NCI-H82 treated with DMSO at 0.1 percent for 48 hours (cell line): ENCODE results near the gene EMD.

Source experiments
- DNase-seq: peaks from one replicate; lab custom pipeline; 2025; ENCODE audit not compliant: unreplicated experiment; lab: John Stamatoyannopoulos, UW

Gene EMD

DNA sequence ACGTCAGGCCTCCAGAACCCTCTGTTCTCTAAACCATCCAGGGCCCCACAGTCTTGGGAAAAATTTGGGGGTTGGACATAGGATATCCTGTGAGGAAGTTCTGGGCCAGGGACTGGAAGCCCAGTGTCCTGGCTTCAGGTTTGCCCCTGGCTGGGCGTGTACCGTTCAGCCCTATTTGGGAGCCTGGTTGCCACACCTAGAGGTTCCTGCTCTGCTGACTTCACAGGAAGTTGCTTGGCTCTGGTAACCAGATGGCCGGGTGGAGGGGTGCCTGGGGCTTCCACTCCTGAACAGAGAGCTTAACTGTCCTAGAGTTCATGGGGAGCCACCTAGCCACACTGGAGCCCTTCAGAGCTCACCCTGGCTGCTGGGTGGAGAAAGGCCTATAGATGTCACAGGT lies 33.4 kb downstream of the EMD start:
- DNase-seq, result no peak

DNA sequence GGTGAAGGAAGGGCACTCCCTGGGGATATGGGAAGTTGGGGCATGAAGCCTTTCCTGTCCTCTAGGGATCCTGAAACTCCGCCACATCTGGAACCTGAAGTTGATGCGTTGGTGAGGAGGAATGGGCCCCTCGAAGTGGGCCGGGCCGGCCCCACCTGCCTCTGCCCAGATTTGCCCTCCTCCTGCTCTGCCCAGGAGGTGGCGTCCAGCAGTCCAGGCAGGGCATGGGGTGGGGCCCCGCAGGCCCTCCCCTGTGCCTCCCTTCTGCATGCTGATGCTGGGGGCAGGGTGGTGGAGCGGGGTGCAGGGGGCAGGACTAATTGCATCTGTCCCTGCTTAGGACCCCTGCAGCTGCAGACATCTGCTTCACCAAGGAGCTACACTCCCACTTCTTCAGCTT lies 34.0 kb downstream of the EMD start:
- DNase-seq, result no peak

- DNase-seq, result no peak
These were observed 38.1 kb downstream of the EMD start for GRCh38 chrX:154417157-154417556.

DNA sequence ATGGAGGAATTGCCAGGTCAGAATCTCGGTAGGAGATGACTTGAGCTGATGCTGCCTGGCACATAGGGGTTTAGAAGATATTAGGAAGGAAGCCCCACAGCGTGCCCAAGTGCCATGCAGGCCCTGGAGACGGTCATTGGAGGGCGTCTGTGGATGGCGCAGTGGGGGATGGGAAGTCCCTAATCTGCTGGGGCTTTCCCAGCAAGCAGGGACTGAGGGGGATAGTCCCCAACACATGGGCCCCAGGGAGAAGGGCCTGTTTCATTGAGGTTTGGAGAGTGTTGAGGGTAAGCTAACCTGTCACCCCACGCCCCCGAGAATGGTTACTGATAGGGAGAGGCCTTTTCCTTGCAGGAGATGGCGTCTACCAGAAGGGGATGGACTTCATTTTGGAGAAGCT lies 40.1 kb downstream of the EMD start:
- no peak for DNase-seq

DNA sequence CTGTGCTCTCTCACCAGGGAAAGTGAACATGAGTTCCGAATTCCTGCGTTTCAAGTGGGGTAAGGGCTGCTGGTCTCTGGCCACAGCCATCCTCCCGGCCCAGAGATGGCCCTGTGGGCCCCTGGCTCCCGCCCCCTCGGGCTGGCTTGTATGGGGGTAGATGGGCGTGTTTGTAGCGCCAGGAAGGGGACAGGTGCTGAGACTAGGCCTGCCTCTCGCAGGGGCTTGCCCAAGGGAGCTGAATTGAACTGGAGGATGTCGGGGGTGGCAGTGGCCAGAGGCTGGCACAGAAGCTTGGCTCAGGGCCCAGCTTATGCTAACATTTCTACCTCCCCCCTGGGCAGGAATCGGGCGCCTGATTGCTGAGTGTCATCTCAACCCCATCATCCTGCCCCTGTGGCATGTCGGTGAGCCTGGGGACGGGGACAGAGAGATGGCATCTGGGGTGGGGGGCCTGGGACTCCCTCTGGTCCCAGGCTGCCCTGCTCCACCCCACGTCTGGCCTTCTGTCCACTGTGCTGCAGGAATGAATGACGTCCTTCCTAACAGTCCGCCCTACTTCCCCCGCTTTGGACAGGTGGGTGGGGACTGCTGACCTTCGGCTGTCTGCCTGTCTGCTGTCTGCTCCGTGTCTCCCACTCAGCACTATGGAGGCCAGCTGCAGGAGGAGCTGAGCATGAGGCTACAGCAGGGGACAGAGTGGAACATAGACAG lies 40.8 kb downstream of the EMD start:
- DNase-seq, result no peak

DNA sequence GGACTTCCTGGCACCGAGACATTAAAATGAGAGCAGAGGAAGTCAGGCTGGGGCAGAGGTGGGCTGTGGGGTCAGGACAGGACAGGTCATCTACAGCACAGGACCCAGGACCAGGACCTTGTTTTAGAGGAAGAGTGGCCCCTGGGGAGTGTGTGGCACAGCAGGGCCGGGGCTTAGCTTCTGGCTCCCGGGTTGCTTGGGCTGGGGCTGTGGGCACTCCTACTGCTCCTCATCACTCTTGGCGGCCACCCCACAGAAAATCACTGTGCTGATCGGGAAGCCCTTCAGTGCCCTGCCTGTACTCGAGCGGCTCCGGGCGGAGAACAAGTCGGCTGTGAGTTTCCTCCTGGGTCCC lies 41.3 kb downstream of the EMD start:
- no peak for DNase-seq

- no peak for DNase-seq
These were observed 48.0 kb downstream of the EMD start for GRCh38 chrX:154426916-154427770.

GRCh38 chrX:154428176-154429171 lies 49.4 kb downstream of the EMD start, which contains the start of gene ATP6AP1:
TSS of gene ATP6AP1 (plus strand) at chrX:154428677. CDS start at chrX:154428693, 16 bp downstream.
- DNase-seq, result peak; percentile 82

DNA sequence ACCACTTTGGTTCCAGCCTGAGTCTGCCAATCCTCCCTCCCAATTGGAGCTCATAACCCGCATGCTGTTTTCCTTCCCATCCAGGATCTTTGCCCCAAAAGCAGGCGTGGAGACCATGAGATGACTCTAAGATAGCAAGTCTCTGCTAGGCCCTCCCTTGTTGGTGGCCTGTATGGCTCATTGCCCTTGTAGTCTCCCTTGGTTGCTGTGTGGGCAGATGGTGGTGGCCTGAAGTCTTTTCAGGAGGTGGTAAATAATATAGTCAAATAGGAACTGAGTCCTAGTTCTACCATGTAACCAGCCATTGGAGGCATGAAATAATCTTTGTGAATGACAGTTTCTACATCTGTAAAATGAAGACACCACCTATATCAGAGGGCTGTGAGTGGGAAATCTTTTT lies 50.6 kb downstream of the EMD start:
- no peak for DNase-seq

DNA sequence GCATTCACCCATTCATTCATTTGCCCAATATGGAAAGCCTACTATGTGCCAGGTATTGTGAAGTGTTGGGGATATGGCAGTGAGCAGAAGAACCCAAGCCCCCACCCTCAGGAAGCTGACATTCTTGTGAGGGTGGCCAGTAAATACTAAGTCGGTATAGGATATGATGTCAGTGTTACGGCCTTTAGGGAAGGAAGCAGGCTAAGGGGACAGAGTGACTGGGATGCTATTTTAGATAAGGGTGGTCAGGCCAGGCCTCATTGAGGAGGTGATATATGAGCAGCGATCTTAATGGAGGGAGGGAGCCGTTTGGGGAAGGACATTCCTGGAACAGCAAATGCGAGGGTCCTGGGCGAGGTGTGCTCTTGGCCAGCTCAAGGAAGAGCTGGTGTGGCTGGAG lies 51.4 kb downstream of the EMD start:
- DNase-seq, result no peak

DNA sequence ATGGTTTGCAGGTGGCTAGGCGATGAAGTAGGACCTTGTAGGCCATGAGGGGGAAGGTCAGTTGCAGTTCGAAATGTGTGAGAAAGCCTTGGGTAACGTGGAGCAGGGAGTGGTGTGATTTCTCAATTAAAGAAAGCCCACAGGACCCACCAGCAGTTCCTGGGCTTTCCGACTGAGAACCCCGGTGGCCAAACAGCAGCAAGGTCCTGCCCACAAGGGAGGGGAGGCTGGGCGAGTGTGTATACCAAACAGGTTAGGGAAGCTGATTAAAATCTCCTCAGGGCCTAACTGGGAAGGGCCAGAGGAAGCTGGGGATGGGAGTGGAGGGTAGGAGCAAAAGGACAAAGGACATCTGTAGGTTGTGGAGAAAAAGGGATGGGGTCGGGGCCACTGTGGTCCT lies 51.8 kb downstream of the EMD start:
- DNase-seq, result no peak
